Keratinocyte (primary cell): ENCODE results near the gene MYLK4. TPM values are rescaled to one million over a fixed set of nuclear protein-coding genes. Genes with fewer than 3 reads are reported as not detected.

Experiments
- DNase-seq: peaks from one replicate; pipeline ENCODE4 v3.0.0-alpha.2; 2011; ENCODE audit warnings: low read depth, missing footprints, low spot score
- FAIRE-seq: peaks from 2 replicates; lab custom pipeline; 2011; peaks lifted over from hg19 to GRCh38; lab: Jason Lieb, UNC
- H2AFZ ChIP-seq: 2 replicates; pipeline ENCODE4 v1.6.0; 2012; ENCODE audit warnings: low read length, control low read depth, inconsistent platforms; ENCODE audit not compliant: control insufficient read depth
- H3K27ac ChIP-seq: 2 replicates; pipeline ENCODE4 v1.5.1; 2011; ENCODE audit warnings: low read length; ENCODE audit not compliant: control insufficient read depth, insufficient read depth
- H3K27me3 ChIP-seq: 3 replicates; pipeline ENCODE4 v1.6.0; 2011; ENCODE audit warnings: low read length; ENCODE audit not compliant: control insufficient read depth, insufficient read depth; ENCODE audit errors: extremely low read depth
- H3K36me3 ChIP-seq, 2 experiments: 2 replicates in 1 of 2; 3 replicates in 1 of 2; pipeline ENCODE4 v1.5.1; 2011; ENCODE audit warnings: low read length in 2 of 2, mild to moderate bottlenecking in 1 of 2; ENCODE audit not compliant: control insufficient read depth in 2 of 2, insufficient read depth in 2 of 2; ENCODE audit errors: extremely low read depth in 1 of 2
- H3K4me1 ChIP-seq: 3 replicates; pipeline ENCODE4 v1.5.1; 2011; ENCODE audit warnings: low read length; ENCODE audit not compliant: control insufficient read depth, insufficient read depth; ENCODE audit errors: extremely low read depth
- H3K4me2 ChIP-seq: 3 replicates; pipeline ENCODE4 v1.6.0; 2011; ENCODE audit warnings: low read depth, low read length; ENCODE audit not compliant: control insufficient read depth, insufficient read depth; ENCODE audit errors: extremely low read depth
- H3K4me3 ChIP-seq, 3 experiments: fragments of 200-600 bp in 1 of 3; sonication (generic) in 1 of 3; 2 replicates in 2 of 3; 3 replicates in 1 of 3; pipeline ENCODE4 v1.5.1; 2011 to 2016; ENCODE audit warnings: low read length in 3 of 3, mild to moderate bottlenecking in 3 of 3, control low read depth in 2 of 3, inconsistent platforms in 1 of 3, low read depth in 1 of 3, mixed read lengths in 1 of 3, mixed run types in 1 of 3, moderate library complexity in 1 of 3; ENCODE audit not compliant: control insufficient read depth in 2 of 3, insufficient read depth in 2 of 3; ENCODE audit errors: extremely low read depth in 1 of 3
- H3K79me2 ChIP-seq: 2 replicates; pipeline ENCODE4 v1.6.0; 2012; ENCODE audit warnings: low read length; ENCODE audit not compliant: control insufficient read depth, insufficient read depth
- H3K9ac ChIP-seq: 3 replicates; pipeline ENCODE4 v1.6.0; 2011; ENCODE audit warnings: low read length; ENCODE audit not compliant: control insufficient read depth, insufficient read depth; ENCODE audit errors: extremely low read depth
- H3K9me1 ChIP-seq: 3 replicates; pipeline ENCODE4 v1.6.0; 2011; ENCODE audit warnings: low read length; ENCODE audit not compliant: control insufficient read depth, insufficient read depth; ENCODE audit errors: extremely low read depth
- H3K9me3 ChIP-seq: 2 replicates; pipeline ENCODE4 v1.5.1; 2012; ENCODE audit warnings: low read depth, low read length; ENCODE audit not compliant: control insufficient read depth
- H4K20me1 ChIP-seq: 3 replicates; pipeline ENCODE4 v1.6.0; 2011; ENCODE audit warnings: low read length; ENCODE audit not compliant: control insufficient read depth, insufficient read depth; ENCODE audit errors: extremely low read depth
- CTCF ChIP-seq, 3 experiments: IDR thresholded peaks in 1 of 3; conservative IDR thresholded peaks in 1 of 3; optimal IDR thresholded peaks in 1 of 3; 2 replicates in 2 of 3; 3 replicates in 1 of 3; pipeline versions ENCODE3 to v1.5.1; 2011; ENCODE audit warnings: low read length in 3 of 3, mild to moderate bottlenecking in 3 of 3, moderate library complexity in 2 of 3, control low read depth in 1 of 3, inconsistent platforms in 1 of 3; ENCODE audit not compliant: insufficient read depth in 2 of 3; ENCODE audit errors: extremely low read depth in 1 of 3
- EZH2 ChIP-seq: IDR thresholded peaks from one replicate; pipeline ENCODE4 v1.6.1; 2012; ENCODE audit warnings: inconsistent platforms, mild to moderate bottlenecking, low read length, moderate library complexity
- dilution Hi-C: fragments of 300-500 bp; cut with MboI; formaldehyde crosslinking; loops from one replicate; pipeline ENCODE4 v1.7.0; 2020; ENCODE audit warnings: low sequenced_read_pairs; ENCODE audit not compliant: extremely low pct_ligation_motif_present
- polyA plus RNA-seq, 5 experiments: library from polyadenylated mRNA; depleted of rRNA in 3 of 5; stranded (reverse) in 3 of 5; stranded (forward) in 1 of 5; unstranded in 1 of 5; fragments of >200 nt; gene quantifications; 1 replicate in 1 of 5; 2 replicates in 3 of 5; 3 replicates in 1 of 5; pipeline versions ENCODE4 v1.2.1 to v1.2.3, GENCODE V29; 2011 to 2012; ENCODE audit warnings: missing spikeins in 2 of 5, low read depth in 1 of 5, low replicate concordance in 1 of 5

Gene MYLK4
- polyA plus RNA-seq, 1 donor (not counting 4 experiments of a cell fraction or from before 2014, with no cell fraction given) = 0.31 TPM

GRCh38 chr6:2784061-2784460 is 33.3 kb upstream of the MYLK4 start:
- peaks cover 2% of the 10 kb centered on the region for H3K4me1 ChIP-seq
- peaks cover 43% of the 10 kb centered on the region for H3K79me2 ChIP-seq
- H3K4me3 ChIP-seq = no peak overlapping the region
- peaks cover under 1% of the 10 kb centered on the region for H3K9me1 ChIP-seq
- no peak overlapping the region for H3K27ac ChIP-seq
- dilution Hi-C loops = no loop called here
- DNase-seq (no peak), FAIRE-seq (no peak)
- H3K9ac ChIP-seq = no peak overlapping the region
- H4K20me1 ChIP-seq = peaks cover 6% of the 10 kb centered on the region
- no peaks in the 10 kb centered on the region for H3K27me3 ChIP-seq
- no peaks in the 10 kb centered on the region for H3K9me3 ChIP-seq
- TF ChIP-seq CTCF (optimal IDR thresholded peaks at IDR 0.05 in 1 of 3, IDR thresholded peaks at IDR 0.05 in 1 of 3, conservative IDR thresholded peaks at IDR 0.05 in 1 of 3; ENCODE audit: extremely low read depth in 1 of 3, insufficient read depth in 2 of 3, low read length in 3 of 3) (no peak), EZH2 (no peak)
- no peak overlapping the region for H2AFZ ChIP-seq
- H3K36me3 ChIP-seq = peaks cover 29 to 31% of the 10 kb centered on the region in 2 experiments
- H3K4me2 ChIP-seq = no peak overlapping the region

GRCh38 chr6:2783188-2783963 is 32.7 kb upstream of the MYLK4 start:
- no peaks in the 10 kb centered on the region for H3K4me1 ChIP-seq
- H3K36me3 ChIP-seq = peaks cover 31 to 36% of the 10 kb centered on the region in 2 experiments
- peak; percentile 13 to 42 (median 15) for TF ChIP-seq CTCF (optimal IDR thresholded peaks at IDR 0.05 in 1 of 3, IDR thresholded peaks at IDR 0.05 in 1 of 3, conservative IDR thresholded peaks at IDR 0.05 in 1 of 3; ENCODE audit: extremely low read depth in 1 of 3, insufficient read depth in 2 of 3, low read length in 3 of 3)
- no peak for TF ChIP-seq EZH2
- no peak overlapping the region for H3K27ac ChIP-seq
- no peak for FAIRE-seq
- dilution Hi-C loops = no loop called here
- H3K9me1 ChIP-seq = peaks cover 2% of the 10 kb centered on the region
- no peak for DNase-seq
- no peaks in the 10 kb centered on the region for H3K9me3 ChIP-seq
- no peak overlapping the region for H2AFZ ChIP-seq
- peaks cover 50% of the 10 kb centered on the region for H3K79me2 ChIP-seq
- no peak overlapping the region for H3K4me3 ChIP-seq
- no peaks in the 10 kb centered on the region for H3K27me3 ChIP-seq
- H3K9ac ChIP-seq = no peak overlapping the region
- H4K20me1 ChIP-seq = peaks cover 7% of the 10 kb centered on the region
- H3K4me2 ChIP-seq = no peak overlapping the region
